HG02884 (cell line): ENCODE data around the gene F5.
A peak's percentile ranks its signal among the peaks of the same experiment; 100 is the strongest.
"Not testable (repeated sequence)": the region's sequence is repeated elsewhere in the genome, so short reads cannot be mapped to it uniquely, and the experiment has no call there.

Experiments used
- ATAC-seq: cut with Tn5 transposase; IDR thresholded peaks from one replicate; pipeline ENCODE4 v1.9.1; 2021; ENCODE audit warnings: mild to moderate bottlenecking, moderate library complexity; ENCODE audit not compliant: unreplicated experiment

The F5 gene

GRCh38 chr1:169513208-169513607 is 73.1 kb downstream of the F5 start:
- ATAC-seq: no peak

GRCh38 chr1:169511316-169512005 is 74.8 kb downstream of the F5 start:
- no peak for ATAC-seq

GRCh38 chr1:169510060-169510459 is 76.2 kb downstream of the F5 start:
- no peak for ATAC-seq

- no peak for ATAC-seq
These were observed 76.9 kb downstream of the F5 start for GRCh38 chr1:169509354-169509753.

- ATAC-seq: no peak
These were observed 77.6 kb downstream of the F5 start for GRCh38 chr1:169508432-169509338.

GRCh38 chr1:169507413-169507812 is 78.9 kb downstream of the F5 start:
- ATAC-seq: no peak

GRCh38 chr1:169503601-169504000 is 82.7 kb downstream of the F5 start:
- ATAC-seq: not testable (repeated sequence)

GRCh38 chr1:169499807-169500206 is 86.5 kb downstream of the F5 start:
- no peak for ATAC-seq

GRCh38 chr1:169497317-169497716 is 89.0 kb downstream of the F5 start:
- no peak for ATAC-seq

GRCh38 chr1:169495916-169496315 is 90.4 kb downstream of the F5 start:
- no peak for ATAC-seq

GRCh38 chr1:169495046-169495775 is 91.1 kb downstream of the F5 start:
- no peak for ATAC-seq

- no peak for ATAC-seq
These were observed 91.9 kb downstream of the F5 start for GRCh38 chr1:169494343-169494742.

- ATAC-seq: no peak
These were observed 93.0 kb downstream of the F5 start for GRCh38 chr1:169493251-169493650.

GRCh38 chr1:169491845-169492281 is 94.4 kb downstream of the F5 start:
- ATAC-seq: peak; percentile 77

- ATAC-seq: no peak
These were observed 98.1 kb downstream of the F5 start for GRCh38 chr1:169488157-169488556.

- no peak for ATAC-seq
These were observed 98.7 kb downstream of the F5 start for GRCh38 chr1:169487561-169487960.

- ATAC-seq: no peak
These were observed 99.1 kb downstream of the F5 start for GRCh38 chr1:169487133-169487532.

GRCh38 chr1:169486281-169487051 is 99.8 kb downstream of the F5 start:
- ATAC-seq: no peak

GRCh38 chr1:169485431-169486280 is 100.6 kb downstream of the F5 start, which contains the start of gene SLC19A2:
SLC19A2 (minus strand) TSS chr1:169485944; CDS start chr1:169485766, 178 bp downstream.
- ATAC-seq: peak; percentile 98
